H1 (cell line): ENCODE data around the gene LMNB1. TPM values are rescaled to one million over a fixed set of nuclear protein-coding genes. Genes with fewer than 3 reads are reported as not detected.

Experiments
- CTCF ChIA-PET: fragments of 300-600 bp; sonication (Branson Sonifier 250); formaldehyde crosslinking; loops from one replicate; lab custom pipeline; 2021; ENCODE audit not compliant: partially characterized antibody; lab: Charles Lee
- POLR2A ChIA-PET: fragments of 300-600 bp; sonication (Branson Sonifier 250); formaldehyde crosslinking; loops from one replicate; lab custom pipeline; 2021; ENCODE audit warnings: inconsistent platforms; ENCODE audit not compliant: partially characterized antibody; lab: Charles Lee
- DNase-seq, 2 experiments: peaks; one replicate each; pipeline versions ENCODE4 v3.0.0 to v3.0.0-alpha.2; 2010 to 2022; ENCODE audit warnings: low spot score in 2 of 2, low read depth in 1 of 2, mixed read lengths in 1 of 2
- FAIRE-seq: peaks from 2 replicates; lab custom pipeline; 2011; peaks lifted over from hg19 to GRCh38; lab: Jason Lieb, UNC
- H2AFZ ChIP-seq: 2 replicates; pipeline ENCODE4 v1.8.1; 2012; ENCODE audit warnings: low read length, inconsistent platforms
- H2AK5ac ChIP-seq: 2 replicates; pipeline ENCODE4 v1.6.1; 2013; ENCODE audit warnings: low read depth, low read length
- H2BK120ac ChIP-seq: replicated peaks from 2 replicates; pipeline ENCODE3; 2013; ENCODE audit warnings: low read depth, low read length, inconsistent platforms
- H2BK12ac ChIP-seq: 2 replicates; pipeline ENCODE4 v1.6.1; 2013; ENCODE audit warnings: low read depth, low read length
- H2BK15ac ChIP-seq: 2 replicates; pipeline ENCODE4 v1.6.1; 2013; ENCODE audit warnings: low read length
- H2BK20ac ChIP-seq: 2 replicates; pipeline ENCODE4 v1.6.1; 2013; ENCODE audit warnings: low read length
- H2BK5ac ChIP-seq: 2 replicates; pipeline ENCODE4 v1.6.1; 2013; ENCODE audit warnings: low read depth, low read length
- H3K14ac ChIP-seq: 2 replicates; pipeline ENCODE4 v1.6.1; 2013; ENCODE audit warnings: inconsistent platforms; ENCODE audit not compliant: insufficient read length
- H3K18ac ChIP-seq: 2 replicates; pipeline ENCODE4 v1.6.1; 2013; ENCODE audit warnings: low read length; ENCODE audit errors: extremely low read depth
- H3K23ac ChIP-seq: 2 replicates; pipeline ENCODE4 v1.6.1; 2013; ENCODE audit warnings: inconsistent platforms; ENCODE audit not compliant: insufficient read length
- H3K23me2 ChIP-seq: 2 replicates; pipeline ENCODE4 v1.6.1; 2013; ENCODE audit warnings: low read depth, low read length
- H3K27ac ChIP-seq: 2 replicates; pipeline ENCODE4 v1.6.1; 2011; ENCODE audit warnings: low read depth, low read length, inconsistent platforms
- H3K27me3 ChIP-seq, 4 experiments: replicated peaks in 1 of 4; 1 replicate in 1 of 4; 2 replicates in 3 of 4; pipeline versions ENCODE4 v1.6.1 to v1.8.1; 2011 to 2013; ENCODE audit warnings: low read length in 3 of 4, mild to moderate bottlenecking in 3 of 4, inconsistent platforms in 2 of 4, mixed read lengths in 2 of 4, moderate library complexity in 1 of 4; ENCODE audit not compliant: control insufficient read depth in 3 of 4, insufficient read depth in 3 of 4; ENCODE audit errors: extremely low read depth in 1 of 4
- H3K36me3 ChIP-seq, 4 experiments: 2 replicates each; pipeline versions ENCODE4 v1.6.1 to v1.8.1; 2011 to 2013; ENCODE audit warnings: mild to moderate bottlenecking in 4 of 4, low read length in 3 of 4, moderate library complexity in 2 of 4, control low read depth in 1 of 4, inconsistent platforms in 1 of 4; ENCODE audit not compliant: insufficient read depth in 4 of 4, control insufficient read depth in 2 of 4
- H3K4ac ChIP-seq: replicated peaks from 2 replicates; pipeline ENCODE3; 2013; ENCODE audit warnings: low read length, low read depth, mixed read lengths, inconsistent platforms; ENCODE audit not compliant: insufficient read length
- H3K4me1 ChIP-seq, 4 experiments: replicated peaks in 1 of 4; 1 replicate in 1 of 4; 2 replicates in 3 of 4; pipeline versions ENCODE4 v1.6.1 to v1.8.1; 2011 to 2013; ENCODE audit warnings: low read length in 3 of 4, inconsistent platforms in 2 of 4, mixed read lengths in 1 of 4; ENCODE audit not compliant: insufficient read depth in 4 of 4, control insufficient read depth in 3 of 4
- H3K4me2 ChIP-seq, 2 experiments: 2 replicates each; pipeline versions ENCODE4 v1.6.1 to v1.8.1; 2011 to 2013; ENCODE audit warnings: low read depth in 2 of 2, low read length in 2 of 2, control low read depth in 1 of 2, inconsistent platforms in 1 of 2, mild to moderate bottlenecking in 1 of 2; ENCODE audit not compliant: insufficient read depth in 1 of 2
- H3K4me3 ChIP-seq, 4 experiments: fragments of 200-600, 300-600 bp in 1 of 4; sonication (generic), shearing (Covaris generic), sonication (Bioruptor Twin) in 1 of 4; 2 replicates each; pipeline versions ENCODE4 v1.5.1 to v1.8.1; 2011 to 2016; ENCODE audit warnings: low read length in 4 of 4, low read depth in 3 of 4, control low read depth in 2 of 4, inconsistent platforms in 2 of 4, mild to moderate bottlenecking in 2 of 4, mixed read lengths in 1 of 4, moderate library complexity in 1 of 4; ENCODE audit not compliant: insufficient read depth in 2 of 4; ENCODE audit errors: extremely low read depth in 1 of 4
- H3K56ac ChIP-seq: replicated peaks from 2 replicates; pipeline ENCODE3; 2013; ENCODE audit warnings: low read depth, mild to moderate bottlenecking, mixed read lengths, low read length, inconsistent platforms; ENCODE audit not compliant: insufficient read length
- H3K79me1 ChIP-seq: 2 replicates; pipeline ENCODE4 v1.6.1; 2013; ENCODE audit warnings: low read depth, low read length, control low read depth
- H3K79me2 ChIP-seq, 2 experiments: 2 replicates each; pipeline versions ENCODE4 v1.6.1 to v1.8.1; 2012 to 2013; ENCODE audit warnings: low read length in 2 of 2, mild to moderate bottlenecking in 2 of 2, inconsistent platforms in 1 of 2; ENCODE audit not compliant: insufficient read depth in 2 of 2, control insufficient read depth in 1 of 2
- H3K9ac ChIP-seq, 4 experiments: replicated peaks in 1 of 4; 1 replicate in 1 of 4; 2 replicates in 3 of 4; pipeline versions ENCODE4 v1.6.1 to v1.8.1; 2011 to 2013; ENCODE audit warnings: low read depth in 3 of 4, low read length in 3 of 4, control low read depth in 2 of 4, mild to moderate bottlenecking in 2 of 4, moderate library complexity in 2 of 4, inconsistent platforms in 1 of 4; ENCODE audit errors: extremely low read depth in 1 of 4
- H3K9me3 ChIP-seq, 2 experiments: 2 replicates each; pipeline versions ENCODE4 v1.6.1 to v1.8.1; 2012 to 2013; ENCODE audit warnings: mild to moderate bottlenecking in 2 of 2, moderate library complexity in 2 of 2, control low read depth in 1 of 2, inconsistent platforms in 1 of 2, low read depth in 1 of 2, low read length in 1 of 2, mixed read lengths in 1 of 2; ENCODE audit not compliant: insufficient read depth in 2 of 2
- H4K20me1 ChIP-seq, 2 experiments: replicated peaks in 1 of 2; 2 replicates each; pipeline versions ENCODE3 to v1.8.1; 2011 to 2013; ENCODE audit warnings: inconsistent platforms in 2 of 2, low read length in 2 of 2, mild to moderate bottlenecking in 1 of 2; ENCODE audit not compliant: insufficient read depth in 2 of 2, control insufficient read depth in 1 of 2
- H4K5ac ChIP-seq: 2 replicates; pipeline ENCODE4 v1.6.1; 2013; ENCODE audit warnings: low read length, low read depth, mixed read lengths, inconsistent platforms; ENCODE audit not compliant: insufficient read length
- H4K8ac ChIP-seq: 2 replicates; pipeline ENCODE4 v1.8.0; 2013; ENCODE audit warnings: mild to moderate bottlenecking, moderate library complexity, low read length, inconsistent platforms; ENCODE audit not compliant: insufficient read depth; ENCODE audit errors: extremely low read depth
- H4K91ac ChIP-seq: replicated peaks from 2 replicates; pipeline ENCODE3; 2013; ENCODE audit warnings: low read length, mixed read lengths, inconsistent platforms; ENCODE audit not compliant: insufficient read length
- CHD1 ChIP-seq: IDR thresholded peaks from 2 replicates; pipeline ENCODE4 v1.6.1; 2012; ENCODE audit warnings: low read depth, low read length, improper control_type of control experiment
- KDM1A ChIP-seq: fragments of 200-600, 300-600 bp; sonication (generic); IDR thresholded peaks from 2 replicates; pipeline ENCODE4 v1.7.1; 2016; ENCODE audit warnings: mild to moderate bottlenecking, low read length, borderline replicate concordance
- WGBS, 2 experiments: shearing (Covaris generic) in 1 of 2; methylation state at CpG; one replicate each; pipeline versions ENCODE4 v1.1.6 to v1.1.7; 2013 to 2015; ENCODE audit warnings: low lambda C conversion rate in 2 of 2, mixed read lengths in 2 of 2, inconsistent platforms in 1 of 2, low coverage in 1 of 2, missing lambda C conversion rate in 1 of 2; ENCODE audit not compliant: insufficient replicate concordance in 2 of 2, insufficient coverage in 1 of 2, insufficient read length in 1 of 2; ENCODE audit errors: extremely low coverage in 1 of 2, missing lambda C conversion rate in 1 of 2; 5-methylcytosine and 5-hydroxymethylcytosine counted together
- polyA plus RNA-seq, 7 experiments: library from polyadenylated mRNA; depleted of rRNA in 3 of 7; stranded (reverse) in 5 of 7; unstranded in 2 of 7; fragments of >200 nt in 5 of 7; fragments of 200-250 nt in 2 of 7; gene quantifications; 1 replicate in 5 of 7; 2 replicates in 1 of 7; 4 replicates in 1 of 7; pipeline versions ENCODE4 v1.2.1 to v1.2.3, GENCODE V29; 2011 to 2013; ENCODE audit warnings: missing spikeins in 2 of 7, mixed read lengths in 2 of 7
- total RNA-seq: library from RNA; stranded (reverse); fragmentation: NEBNext Ultra II Directional; extraction: Animal tissue kit (Norgen Biotek cat#: 25700); gene quantifications from 2 replicates; pipeline ENCODE4 v1.2.1, GENCODE V29; 2021

The LMNB1 gene
- total and polyA plus RNA-seq, 2 of the 8 experiments (the other 6 are each of a cell fraction or from before 2014, with no cell fraction given), result 73.5 to 225 TPM

DNA sequence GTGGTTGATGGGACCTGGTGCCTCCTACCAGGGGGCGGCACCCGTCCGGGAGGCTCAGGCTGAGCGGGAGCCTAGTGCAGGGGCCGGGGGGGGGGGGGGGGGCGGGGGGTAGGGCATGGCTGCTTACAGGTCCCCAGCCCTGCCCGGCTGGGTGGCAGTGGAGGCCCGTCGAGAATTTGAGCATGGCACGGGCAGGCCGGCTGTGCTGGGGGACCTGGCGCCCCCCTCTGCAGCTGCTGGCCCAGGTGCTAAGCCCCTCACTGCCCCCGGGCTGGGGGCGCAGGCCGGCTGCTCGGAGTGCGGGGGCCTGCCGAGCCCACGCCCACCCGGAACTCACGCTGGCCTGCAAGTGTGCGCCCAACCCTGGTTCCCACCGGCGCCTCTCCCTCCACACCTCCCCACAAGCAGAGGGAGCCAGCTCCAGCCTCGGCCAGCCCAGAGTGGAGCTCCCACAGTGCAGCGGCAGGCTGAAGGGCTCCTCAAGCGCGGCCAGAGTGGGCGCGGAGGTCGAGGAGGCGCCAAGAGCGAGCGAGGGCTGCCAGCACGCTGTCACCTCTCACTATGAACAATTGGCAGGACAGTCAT lies 77.7 kb downstream of the LMNB1 start:
- Histone ChIP-seq H2BK5ac (no peak overlapping the region), H3K9me3 (peaks cover 0 to 4% of the 10 kb centered on the region in 2 experiments; a peak in 1 of 4 replicates), H3K18ac (no peak overlapping the region), H4K20me1 (no peaks in the 10 kb centered on the region), H3K4ac (no peak overlapping the region), H4K8ac (no peak overlapping the region)
- POLR2A ChIA-PET, result no interaction called here
- TF ChIP-seq CHD1 (no peak), KDM1A (no peak)
- TF ChIP-seq, all 59 proteins: peak for 0
- Histone ChIP-seq H2BK12ac (no peak overlapping the region), H3K27me3 (no peaks in the 10 kb centered on the region), H3K4me2 (no peak overlapping the region), H3K27ac (no peak overlapping the region), H2BK15ac (no peak overlapping the region), H2AFZ (no peak overlapping the region), H3K9ac (no peak overlapping the region), H3K4me1 (peaks cover 3 to 9% (median 6%) of the 10 kb centered on the region in 4 experiments; a peak in 6 of 7 replicates), H2BK20ac (no peak overlapping the region), H3K56ac (no peak overlapping the region), H3K36me3 (peaks cover 0 to 10% (median 2%) of the 10 kb centered on the region in 4 experiments; a peak in 3 of 8 replicates), H3K4me3 (no peak overlapping the region), H4K5ac (no peak overlapping the region), H3K79me2 (no peaks in the 10 kb centered on the region), H3K23ac (no peak overlapping the region), H3K23me2 (no peaks in the 10 kb centered on the region), H3K14ac (no peak overlapping the region), H4K91ac (no peak overlapping the region), H2AK5ac (no peak overlapping the region), H3K79me1 (no peaks in the 10 kb centered on the region; the same call in 1 of the 2 replicates), H2BK120ac (no peak overlapping the region)
- CTCF ChIA-PET, result interaction anchor here (1.1 to 1.6 kb wide), 2 partner anchors 189 to 350 kb away, joined by 3 to 5 read pairs; no protein-coding TSS in a partner anchor
- DNase-seq, result peak in 1 of 2 experiments; percentile 33
- 83% methylated on average over 6 of the region's 35 CpGs; no CpG with 5 or more reads in 1 of the 2 experiments for WGBS, 2 experiments
- no peak for FAIRE-seq
